Endothelial cell of umbilical vein (primary cell): ENCODE results near the gene AK8. TPM values are rescaled to one million over a fixed set of nuclear protein-coding genes. Genes with fewer than 3 reads are reported as not detected.

ENCODE experiments used
- BruUV-seq: library from RNA; stranded (reverse); fragments of 400-500 nt; replicated peaks from 2 replicates; lab custom pipeline; 2021; lab: Mats Ljungman, UMichigan
- CTCF ChIA-PET: fragments of 300-600, 350-600 bp; sonication (Branson Sonifier 250); formaldehyde crosslinking; loops from one replicate; lab custom pipeline; 2021; ENCODE audit warnings: antibody characterized with exemption, inconsistent platforms; lab: Charles Lee
- POLR2A ChIA-PET: fragments of 300-600, 350-600 bp; sonication (Branson Sonifier 250); formaldehyde crosslinking; loops from one replicate; lab custom pipeline; 2021; ENCODE audit warnings: antibody characterized with exemption, inconsistent platforms; lab: Charles Lee
- DNase-seq: peaks from one replicate; pipeline ENCODE4 v3.0.0-alpha.2; 2011; ENCODE audit warnings: low read depth, low spot score
- FAIRE-seq: peaks from 2 replicates; lab custom pipeline; 2011; peaks lifted over from hg19 to GRCh38; lab: Jason Lieb, UNC
- H2AFZ ChIP-seq: 2 replicates; pipeline ENCODE4 v1.6.0; 2012; ENCODE audit warnings: low read depth, low read length, control low read depth, inconsistent platforms
- H3K27ac ChIP-seq: 2 replicates; pipeline ENCODE4 v1.5.1; 2011; ENCODE audit warnings: low read depth, mild to moderate bottlenecking, control low read depth, low read length, moderate library complexity; ENCODE audit not compliant: insufficient read depth
- H3K27me3 ChIP-seq, 2 experiments: 2 replicates each; pipeline versions ENCODE4 v1.6.0 to v1.6.1; 2011; ENCODE audit warnings: low read length in 2 of 2, mixed read lengths in 1 of 2; ENCODE audit not compliant: control insufficient read depth in 2 of 2, insufficient read depth in 2 of 2
- H3K36me3 ChIP-seq, 2 experiments: 2 replicates in 1 of 2; 3 replicates in 1 of 2; pipeline ENCODE4 v1.5.1; 2011; ENCODE audit warnings: low read length in 2 of 2, mild to moderate bottlenecking in 1 of 2, moderate library complexity in 1 of 2; ENCODE audit not compliant: control insufficient read depth in 2 of 2, insufficient read depth in 2 of 2; ENCODE audit errors: extremely low read depth in 1 of 2
- H3K4me1 ChIP-seq: 3 replicates; pipeline ENCODE4 v1.5.1; 2011; ENCODE audit warnings: mild to moderate bottlenecking, low read length; ENCODE audit not compliant: control insufficient read depth, insufficient read depth; ENCODE audit errors: extremely low read depth
- H3K4me2 ChIP-seq: 2 replicates; pipeline ENCODE4 v1.6.1; 2011; ENCODE audit warnings: low read length, control low read depth, mixed read lengths; ENCODE audit not compliant: insufficient read depth
- H3K4me3 ChIP-seq, 3 experiments: fragments of 200-600 bp in 1 of 3; sonication (generic), shearing (Covaris generic) in 1 of 3; replicated peaks in 1 of 3; 2 replicates each; pipeline ENCODE4 v1.5.1; 2011 to 2016; ENCODE audit warnings: control low read depth in 3 of 3, low read length in 3 of 3, mild to moderate bottlenecking in 2 of 3, inconsistent platforms in 1 of 3, low read depth in 1 of 3, moderate library complexity in 1 of 3; ENCODE audit not compliant: insufficient read depth in 1 of 3
- H3K79me2 ChIP-seq: 2 replicates; pipeline ENCODE4 v1.6.0; 2012; ENCODE audit warnings: low read length, inconsistent platforms; ENCODE audit not compliant: control insufficient read depth, insufficient read depth
- H3K9ac ChIP-seq: replicated peaks from 2 replicates; pipeline ENCODE3; 2011; ENCODE audit warnings: low read length, control low read depth; ENCODE audit not compliant: insufficient read depth; ENCODE audit errors: extremely low read depth
- H3K9me1 ChIP-seq: replicated peaks from 3 replicates; pipeline ENCODE4 v1.6.0; 2011; ENCODE audit warnings: mild to moderate bottlenecking, low read length; ENCODE audit not compliant: control insufficient read depth, insufficient read depth; ENCODE audit errors: extremely low read depth
- H3K9me3 ChIP-seq: replicated peaks from 2 replicates; pipeline ENCODE4 v1.5.1; 2012; ENCODE audit warnings: low read length, inconsistent platforms; ENCODE audit not compliant: control insufficient read depth, insufficient read depth
- H4K20me1 ChIP-seq: replicated peaks from 2 replicates; pipeline ENCODE3; 2011; ENCODE audit warnings: mild to moderate bottlenecking, low read length; ENCODE audit not compliant: control insufficient read depth, insufficient read depth; ENCODE audit errors: extremely low read depth
- EZH2 ChIP-seq: IDR thresholded peaks from 2 replicates; pipeline ENCODE4 v1.6.1; 2012; ENCODE audit warnings: borderline replicate concordance, low read depth, mild to moderate bottlenecking, moderate library complexity, low read length, inconsistent platforms; ENCODE audit not compliant: severe bottlenecking
- FOS ChIP-seq: IDR thresholded peaks from 2 replicates; pipeline ENCODE4 v1.6.1; 2011; ENCODE audit warnings: mild to moderate bottlenecking, low read length, moderate library complexity, borderline replicate concordance; ENCODE audit not compliant: insufficient read depth
- GATA2 ChIP-seq: IDR thresholded peaks from 2 replicates; pipeline ENCODE4 v1.7.0; 2011; ENCODE audit warnings: low read depth, mild to moderate bottlenecking, moderate library complexity, mixed read lengths, low read length; ENCODE audit not compliant: insufficient read length, insufficient read depth
- JUN ChIP-seq: IDR thresholded peaks from 2 replicates; pipeline ENCODE4 v1.6.1; 2011; ENCODE audit warnings: borderline replicate concordance, low read depth; ENCODE audit not compliant: insufficient read length, insufficient read depth
- MYC ChIP-seq: IDR thresholded peaks from one replicate; pipeline ENCODE4 v1.6.1; 2011; ENCODE audit warnings: mild to moderate bottlenecking, low read depth, low read length
- POLR2A ChIP-seq: IDR thresholded peaks from 2 replicates; pipeline ENCODE4 v1.6.1; 2012; ENCODE audit warnings: low read depth, mild to moderate bottlenecking, control low read depth, low read length
- POLR2AphosphoS5 ChIP-seq: IDR thresholded peaks from 2 replicates; pipeline ENCODE4 v1.6.1; 2012; ENCODE audit warnings: low read depth, mild to moderate bottlenecking, control low read depth, low read length, moderate library complexity; ENCODE audit not compliant: insufficient read depth
- dilution Hi-C: fragments of 300-500 bp; cut with MboI; formaldehyde crosslinking; loops from one replicate; pipeline ENCODE4 v1.15.0; 2019; ENCODE audit warnings: low sequenced_read_pairs; ENCODE audit not compliant: extremely low pct_ligation_motif_present
- intact Hi-C: fragments of 100-400 bp; cut with micrococcal nuclease; formaldehyde crosslinking; loops from one replicate; pipeline ENCODE4 v1.10.0; 2022
- polyA plus RNA-seq, 4 experiments: library from polyadenylated mRNA; depleted of rRNA in 3 of 4; stranded (reverse) in 3 of 4; unstranded in 1 of 4; fragments of >200 nt; gene quantifications; 2 replicates each; pipeline versions ENCODE4 v1.2.1 to v1.2.3, GENCODE V29; 2011 to 2012; ENCODE audit warnings: missing spikeins in 1 of 4
- total RNA-seq: library from RNA; stranded (reverse); gene quantifications from 2 replicates; pipeline ENCODE4 v1.2.3, GENCODE V29; 2021
- TF ChIP-seq, protein P1 (sequence below): IDR thresholded peaks from 2 replicates; pipeline ENCODE4 v1.6.1; 2011; ENCODE audit not compliant: insufficient read depth, insufficient read length
- TF ChIP-seq, protein P2 (sequence below), 2 donors: IDR thresholded peaks; 1 replicate in 1 of 2; 2 replicates in 1 of 2; pipeline ENCODE4 v1.5.1; 2011; ENCODE audit warnings: low read length in 2 of 2, mild to moderate bottlenecking in 2 of 2, moderate library complexity in 2 of 2, control low read depth in 1 of 2, inconsistent platforms in 1 of 2, low read depth in 1 of 2; ENCODE audit not compliant: insufficient read depth in 1 of 2; ENCODE audit errors: extremely low read depth in 1 of 2

The AK8 gene
- total and polyA plus RNA-seq, 2 donors (not counting 3 experiments of a cell fraction or from before 2014, with no cell fraction given) = 0.06 TPM; not detected in 1

DNA sequence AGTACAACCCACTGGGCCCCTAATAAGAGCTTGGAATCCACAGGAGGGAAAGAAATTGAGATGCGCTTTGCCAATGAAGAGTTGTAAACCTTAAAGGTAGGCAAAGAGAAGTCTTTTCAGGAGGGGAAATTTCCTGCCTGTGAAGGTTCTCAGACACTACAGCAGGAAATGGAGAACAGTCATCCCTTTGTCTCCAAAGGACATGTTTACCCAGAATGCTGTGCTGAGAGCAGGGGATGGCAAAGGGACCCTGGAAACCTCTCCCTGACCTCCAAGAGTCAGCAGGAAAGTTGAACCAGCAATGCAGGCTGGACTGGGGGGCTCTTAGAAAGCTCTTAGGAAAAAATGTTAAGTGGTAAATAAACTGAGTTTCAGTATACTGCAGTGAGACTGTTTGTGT lies 103.2 kb downstream of the AK8 start:
- no peak overlapping the region for H2AFZ ChIP-seq
- H3K4me3 ChIP-seq = no peak overlapping the region
- CTCF ChIA-PET = no interaction called here
- DNase-seq (no peak), FAIRE-seq (no peak)
- H3K9me1 ChIP-seq = no peaks in the 10 kb centered on the region
- H3K27me3 ChIP-seq = peaks cover 1 to 4% of the 10 kb centered on the region in 2 experiments
- intact Hi-C loops = loop anchor here (10.0 kb wide), 1 partner anchor 100 kb away; the partner anchor contains the start of gene GTF3C4
- H3K9me3 ChIP-seq = no peaks in the 10 kb centered on the region
- H3K4me2 ChIP-seq = no peak overlapping the region
- no peaks in the 10 kb centered on the region for H4K20me1 ChIP-seq
- peaks cover 3% of the 10 kb centered on the region for H3K4me1 ChIP-seq
- BruUV-seq = no TSS peak
- H3K79me2 ChIP-seq = no peaks in the 10 kb centered on the region
- dilution Hi-C loops = no loop called here
- no peak overlapping the region for H3K9ac ChIP-seq
- no peak for TF ChIP-seq GATA2
- TF ChIP-seq, protein P1, sequence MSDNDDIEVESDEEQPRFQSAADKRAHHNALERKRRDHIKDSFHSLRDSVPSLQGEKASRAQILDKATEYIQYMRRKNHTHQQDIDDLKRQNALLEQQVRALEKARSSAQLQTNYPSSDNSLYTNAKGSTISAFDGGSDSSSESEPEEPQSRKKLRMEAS = no peak
- no peak for TF ChIP-seq POLR2A
- no peak for TF ChIP-seq JUN
- TF ChIP-seq FOS = no peak
- no peak for TF ChIP-seq EZH2
- no peak for TF ChIP-seq POLR2AphosphoS5
- TF ChIP-seq MYC = no peak
- TF ChIP-seq, protein P2, sequence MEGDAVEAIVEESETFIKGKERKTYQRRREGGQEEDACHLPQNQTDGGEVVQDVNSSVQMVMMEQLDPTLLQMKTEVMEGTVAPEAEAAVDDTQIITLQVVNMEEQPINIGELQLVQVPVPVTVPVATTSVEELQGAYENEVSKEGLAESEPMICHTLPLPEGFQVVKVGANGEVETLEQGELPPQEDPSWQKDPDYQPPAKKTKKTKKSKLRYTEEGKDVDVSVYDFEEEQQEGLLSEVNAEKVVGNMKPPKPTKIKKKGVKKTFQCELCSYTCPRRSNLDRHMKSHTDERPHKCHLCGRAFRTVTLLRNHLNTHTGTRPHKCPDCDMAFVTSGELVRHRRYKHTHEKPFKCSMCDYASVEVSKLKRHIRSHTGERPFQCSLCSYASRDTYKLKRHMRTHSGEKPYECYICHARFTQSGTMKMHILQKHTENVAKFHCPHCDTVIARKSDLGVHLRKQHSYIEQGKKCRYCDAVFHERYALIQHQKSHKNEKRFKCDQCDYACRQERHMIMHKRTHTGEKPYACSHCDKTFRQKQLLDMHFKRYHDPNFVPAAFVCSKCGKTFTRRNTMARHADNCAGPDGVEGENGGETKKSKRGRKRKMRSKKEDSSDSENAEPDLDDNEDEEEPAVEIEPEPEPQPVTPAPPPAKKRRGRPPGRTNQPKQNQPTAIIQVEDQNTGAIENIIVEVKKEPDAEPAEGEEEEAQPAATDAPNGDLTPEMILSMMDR (IDR thresholded peaks at IDR 0.05; ENCODE audit: extremely low read depth in 1 of 2, insufficient read depth in 1 of 2, low read depth in 1 of 2, low read length in 2 of 2) = no peak
- POLR2A ChIA-PET = no interaction called here
- H3K36me3 ChIP-seq = no peaks in the 10 kb centered on the region
- no peak overlapping the region for H3K27ac ChIP-seq
